DND-41 (cell line): ENCODE results near the gene RPA1.

ENCODE experiments used
- EZH2 ChIP-seq: IDR thresholded peaks from 3 replicates; pipeline ENCODE4 v1.6.1; 2012; ENCODE audit warnings: borderline replicate concordance, low read depth, mild to moderate bottlenecking, moderate library complexity, low read length, inconsistent platforms; ENCODE audit not compliant: severe bottlenecking
- TF ChIP-seq, protein P1 (sequence below): IDR thresholded peaks from 2 replicates; pipeline ENCODE4 v1.5.1; 2012; ENCODE audit warnings: borderline replicate concordance, low read length, moderate library complexity, mild to moderate bottlenecking; ENCODE audit not compliant: poor library complexity, severe bottlenecking; ENCODE audit errors: extremely low read depth

DNA sequence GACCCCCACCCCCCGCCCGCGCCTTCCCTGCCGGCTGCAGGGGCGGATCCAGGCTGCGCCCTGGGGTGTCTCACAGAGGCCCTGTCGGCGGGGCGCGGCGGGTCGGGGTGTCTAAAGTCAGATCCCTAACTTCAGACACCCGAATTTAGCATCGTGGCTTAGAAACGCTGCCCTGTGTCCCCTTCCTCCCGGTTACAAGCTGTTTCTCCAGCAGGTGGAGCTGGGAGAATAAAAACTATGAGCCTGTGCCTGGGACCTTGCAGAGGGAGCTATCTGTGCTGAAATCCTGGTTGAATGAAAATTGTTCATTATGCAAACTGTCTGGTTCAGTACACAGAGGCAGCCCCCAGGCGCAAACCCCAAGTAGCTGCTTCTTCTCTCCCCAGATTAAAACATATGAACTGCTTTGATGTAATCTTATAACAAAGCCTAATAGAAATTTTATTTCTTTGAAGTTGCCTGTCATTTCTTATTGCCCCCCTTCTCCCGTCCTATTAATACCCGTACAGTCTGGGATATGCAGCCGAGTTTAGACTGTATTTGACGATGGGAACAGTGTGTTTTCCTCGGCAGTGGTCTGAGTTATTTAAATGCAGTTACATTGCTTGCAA lies 79.0 kb downstream of the RPA1 start:
- TF ChIP-seq, protein P1, sequence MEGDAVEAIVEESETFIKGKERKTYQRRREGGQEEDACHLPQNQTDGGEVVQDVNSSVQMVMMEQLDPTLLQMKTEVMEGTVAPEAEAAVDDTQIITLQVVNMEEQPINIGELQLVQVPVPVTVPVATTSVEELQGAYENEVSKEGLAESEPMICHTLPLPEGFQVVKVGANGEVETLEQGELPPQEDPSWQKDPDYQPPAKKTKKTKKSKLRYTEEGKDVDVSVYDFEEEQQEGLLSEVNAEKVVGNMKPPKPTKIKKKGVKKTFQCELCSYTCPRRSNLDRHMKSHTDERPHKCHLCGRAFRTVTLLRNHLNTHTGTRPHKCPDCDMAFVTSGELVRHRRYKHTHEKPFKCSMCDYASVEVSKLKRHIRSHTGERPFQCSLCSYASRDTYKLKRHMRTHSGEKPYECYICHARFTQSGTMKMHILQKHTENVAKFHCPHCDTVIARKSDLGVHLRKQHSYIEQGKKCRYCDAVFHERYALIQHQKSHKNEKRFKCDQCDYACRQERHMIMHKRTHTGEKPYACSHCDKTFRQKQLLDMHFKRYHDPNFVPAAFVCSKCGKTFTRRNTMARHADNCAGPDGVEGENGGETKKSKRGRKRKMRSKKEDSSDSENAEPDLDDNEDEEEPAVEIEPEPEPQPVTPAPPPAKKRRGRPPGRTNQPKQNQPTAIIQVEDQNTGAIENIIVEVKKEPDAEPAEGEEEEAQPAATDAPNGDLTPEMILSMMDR: peak; percentile 66
- TF ChIP-seq EZH2: no peak
